HG03520 (cell line): Measurements from ENCODE around the gene GREB1.
A peak's percentile ranks its signal among the peaks of the same experiment; 100 is the strongest.

ENCODE experiments used
- ATAC-seq: cut with Tn5 transposase; IDR thresholded peaks from one replicate; pipeline ENCODE4 v1.9.1; 2021; ENCODE audit warnings: mild to moderate bottlenecking, moderate library complexity; ENCODE audit not compliant: unreplicated experiment

The GREB1 gene

DNA sequence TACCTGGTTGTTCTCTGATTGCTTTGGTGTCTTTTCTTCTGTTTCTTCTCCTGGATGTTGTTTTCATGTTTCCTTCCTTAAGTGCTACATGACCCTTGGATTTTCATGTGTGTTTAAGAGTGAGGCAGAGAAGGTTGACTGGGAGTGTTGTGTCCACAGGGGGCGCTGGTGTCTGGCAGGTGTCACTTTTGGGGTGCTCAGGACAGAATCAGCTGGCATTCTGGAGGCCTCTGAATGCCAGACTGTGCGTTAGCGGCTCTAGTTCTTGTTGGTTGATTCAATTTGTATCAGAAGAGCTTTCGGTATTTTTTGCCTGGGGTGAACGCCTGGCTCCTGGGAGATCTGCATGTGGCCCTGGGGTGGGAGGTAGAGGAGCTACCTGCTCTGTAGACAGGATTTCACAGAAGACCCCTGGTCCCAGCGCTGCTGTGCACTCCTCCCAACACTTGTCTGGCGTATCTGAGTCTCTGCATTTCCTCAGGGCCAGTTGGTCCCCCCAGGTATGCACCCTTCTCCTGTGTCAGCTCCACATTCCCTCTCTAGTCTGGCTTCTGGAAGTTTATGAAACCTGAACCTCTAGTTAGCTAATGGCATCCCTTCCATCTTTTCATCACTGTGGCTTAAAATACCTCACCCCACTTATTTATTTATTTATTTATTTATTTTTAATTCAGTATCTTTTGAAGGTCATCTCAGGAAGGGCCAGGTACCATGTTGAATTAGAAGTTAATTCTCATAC, 1.1 kb downstream of the GREB1 start:
- ATAC-seq, result no peak

DNA sequence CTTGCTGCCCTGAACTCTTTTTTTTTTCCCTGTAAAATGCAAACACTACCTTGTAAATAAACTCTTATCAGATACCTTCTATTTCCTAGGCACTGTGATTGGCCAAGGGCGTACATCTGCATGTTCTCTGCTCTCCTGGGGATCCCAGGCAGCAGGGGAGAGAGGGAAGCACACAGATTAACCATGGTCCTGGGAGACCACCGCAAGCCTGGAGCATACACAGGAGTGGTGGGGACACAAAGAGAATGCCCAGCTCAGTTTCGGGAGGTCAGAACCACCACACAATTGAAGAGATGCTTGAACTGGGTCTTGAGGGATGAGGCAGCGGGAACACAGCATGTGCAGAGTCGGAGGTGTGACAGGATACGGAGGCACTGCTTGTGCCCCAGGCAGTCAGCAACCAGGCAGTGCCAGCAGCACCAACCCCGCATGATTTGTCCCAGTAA, 2.1 kb downstream of the GREB1 start:
- no peak for ATAC-seq

GRCh38 chr2:11537951-11538350, 4.1 kb downstream of the GREB1 start:
- no peak for ATAC-seq

DNA sequence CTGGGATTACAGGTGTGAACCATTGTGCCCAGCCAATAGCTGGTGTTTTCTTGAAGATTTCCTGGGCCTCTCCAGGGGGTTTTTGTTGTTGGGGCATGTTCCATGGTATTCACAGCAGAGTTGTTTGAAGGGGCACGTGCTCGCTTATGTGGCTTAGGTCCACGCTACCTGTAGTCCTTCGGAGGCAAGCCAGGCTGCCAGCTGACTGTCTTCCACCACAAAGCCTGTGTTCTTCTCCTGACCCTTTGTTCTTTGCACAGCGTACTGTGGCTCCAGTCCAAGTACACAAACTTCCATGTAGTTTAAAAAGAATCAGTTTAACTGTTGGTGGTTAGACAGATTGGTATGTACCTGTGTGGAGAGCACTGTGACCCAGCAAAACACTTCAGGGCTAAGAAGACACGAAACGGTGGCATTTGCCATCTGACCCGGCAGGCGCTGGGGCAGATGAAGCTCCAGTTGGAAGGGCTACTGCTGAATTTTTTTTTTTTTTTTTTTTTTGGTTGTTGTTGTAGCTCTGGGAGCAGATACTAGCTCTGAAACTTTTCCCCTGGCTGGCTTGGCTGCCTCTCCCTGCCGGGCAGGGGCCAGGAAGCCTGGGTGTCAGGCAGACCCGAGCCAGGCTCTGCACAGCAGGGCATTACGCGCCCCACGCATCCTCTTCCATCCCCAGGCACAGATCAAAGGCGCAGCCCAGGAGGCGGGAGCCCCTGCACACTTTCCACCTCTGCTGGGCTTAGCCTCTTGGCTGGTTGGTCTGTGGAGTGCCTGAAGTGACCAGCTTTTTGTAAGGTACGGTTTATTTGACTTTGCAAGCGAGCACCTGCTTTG, 5.7 kb downstream of the GREB1 start:
- ATAC-seq, result no peak

DNA sequence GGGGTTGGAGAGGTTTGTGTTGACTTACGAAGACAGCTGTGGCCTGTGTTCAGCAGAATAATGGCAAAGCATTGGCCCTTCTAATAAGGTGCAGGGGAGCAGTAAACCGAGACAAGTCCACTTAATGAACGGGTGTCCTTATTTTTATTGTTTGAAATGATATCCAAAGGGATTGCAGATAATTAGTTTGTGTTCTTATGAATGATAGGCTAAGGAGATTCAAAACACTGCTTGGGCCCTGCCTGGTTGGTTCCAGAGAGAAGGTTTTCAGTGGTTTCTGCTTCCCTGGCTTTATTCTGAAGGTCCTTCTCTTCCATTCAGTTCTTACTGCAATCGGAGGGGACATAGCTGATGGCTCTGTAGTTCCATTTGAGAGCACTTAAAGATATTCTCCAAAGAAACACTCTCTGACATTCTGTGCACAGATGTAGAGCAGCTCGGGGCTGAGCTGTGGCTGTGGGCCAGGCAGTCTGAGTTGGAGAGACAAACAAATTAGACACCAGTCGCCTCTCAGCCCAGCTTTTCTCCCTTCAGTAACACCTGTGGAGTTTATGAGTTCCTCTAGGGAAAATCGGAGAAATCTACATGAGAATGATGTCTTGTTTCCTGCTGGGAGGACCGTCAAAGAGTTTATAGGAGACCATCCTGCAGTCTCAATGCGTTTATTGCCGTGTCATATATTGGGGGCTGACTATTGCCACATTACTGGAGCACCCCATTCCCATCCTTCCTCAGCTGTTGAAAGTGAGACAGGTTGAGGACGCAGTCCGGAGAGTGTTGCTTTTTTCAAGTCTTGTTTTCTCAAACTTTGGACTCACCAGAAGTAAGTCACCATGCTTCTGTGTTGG, 6.5 kb downstream of the GREB1 start:
- ATAC-seq, result no peak

DNA sequence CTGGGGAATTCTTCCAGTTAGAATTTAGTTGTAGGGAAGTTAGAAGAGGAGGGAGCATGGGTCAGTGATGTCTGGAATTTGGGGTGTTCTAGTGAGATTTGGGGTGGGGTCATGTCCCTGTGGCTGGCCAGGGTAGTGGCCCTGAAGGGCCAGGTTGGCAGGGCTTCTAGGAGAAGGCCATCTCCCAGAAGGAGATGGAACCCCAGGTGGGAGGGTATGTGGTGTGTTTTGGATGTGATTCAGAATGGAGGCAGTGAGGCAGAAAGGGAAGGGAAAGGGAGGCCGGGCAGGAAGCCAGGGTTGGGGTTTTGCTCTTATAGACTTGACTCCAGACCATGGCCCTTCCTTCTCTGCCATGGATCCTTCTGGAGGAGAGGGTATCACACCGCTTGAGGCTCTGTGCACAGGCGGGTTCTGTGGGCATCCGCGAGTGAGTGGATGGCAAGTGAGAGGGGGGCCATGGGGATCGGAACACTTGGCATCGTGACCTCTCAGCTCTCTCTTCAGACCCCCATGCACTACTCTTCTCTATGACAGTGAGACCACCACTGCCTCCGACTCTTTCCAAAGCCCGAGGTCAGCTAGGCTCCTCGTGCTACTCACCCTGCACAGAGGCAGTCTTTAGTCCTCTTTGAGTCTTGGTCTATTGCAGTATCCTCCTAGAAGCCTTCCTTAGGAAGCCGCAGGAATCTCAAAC, 7.3 kb downstream of the GREB1 start:
- no peak for ATAC-seq

DNA sequence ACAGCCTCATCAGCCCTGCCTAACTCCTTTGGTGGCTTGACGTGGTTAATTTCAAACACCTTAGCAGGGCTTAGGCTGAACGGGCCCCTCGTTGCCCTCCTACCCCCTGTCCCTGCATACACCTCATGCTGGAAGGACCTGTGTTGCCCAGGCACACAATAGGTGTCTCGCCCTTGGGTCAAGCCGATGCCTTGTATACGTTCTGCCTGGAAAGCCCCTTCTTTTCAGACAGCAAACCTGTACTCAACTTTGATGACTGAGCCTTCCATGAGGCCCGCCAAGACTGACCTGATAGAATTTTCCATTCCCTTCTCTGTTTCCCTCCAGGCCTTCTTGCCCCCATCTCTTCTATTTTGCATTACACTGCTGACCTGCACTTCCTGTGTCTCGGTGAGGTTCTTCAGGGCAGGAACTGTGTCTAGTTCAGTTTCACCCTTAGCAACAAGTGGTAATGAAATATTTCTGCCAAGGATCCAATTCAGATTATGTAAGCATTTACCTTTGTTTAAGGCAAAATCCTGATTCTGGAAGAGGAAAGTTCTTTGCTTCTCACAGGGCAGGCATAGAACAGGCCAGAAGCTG, 7.9 kb downstream of the GREB1 start:
- no peak for ATAC-seq

DNA sequence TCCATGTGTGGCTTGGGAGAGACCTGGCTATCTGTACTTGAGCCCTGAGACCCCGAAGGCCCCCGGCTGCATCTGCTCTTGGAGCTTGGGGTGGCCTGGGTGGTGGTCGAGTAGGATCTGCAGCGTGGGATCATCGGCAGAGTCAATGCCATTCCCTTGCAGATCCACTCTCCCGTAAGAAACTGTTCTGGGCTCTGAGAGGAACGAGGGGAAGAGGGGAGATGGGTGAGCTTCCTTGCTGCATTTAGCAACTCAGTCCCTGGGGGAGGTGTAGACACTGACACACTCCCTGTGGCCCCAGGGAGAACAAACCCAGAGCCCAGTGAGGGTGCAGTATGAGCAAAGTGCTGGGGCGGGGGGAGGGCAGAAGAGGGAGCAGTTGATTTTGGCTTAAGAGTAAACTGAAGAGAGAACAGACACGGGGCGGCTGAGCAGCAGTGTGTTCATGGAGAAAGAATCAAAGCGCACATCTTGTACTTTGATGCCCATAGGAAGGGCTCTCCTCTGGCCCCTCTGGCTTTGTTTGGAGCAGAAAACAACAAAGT, 8.5 kb downstream of the GREB1 start:
- no peak for ATAC-seq

DNA sequence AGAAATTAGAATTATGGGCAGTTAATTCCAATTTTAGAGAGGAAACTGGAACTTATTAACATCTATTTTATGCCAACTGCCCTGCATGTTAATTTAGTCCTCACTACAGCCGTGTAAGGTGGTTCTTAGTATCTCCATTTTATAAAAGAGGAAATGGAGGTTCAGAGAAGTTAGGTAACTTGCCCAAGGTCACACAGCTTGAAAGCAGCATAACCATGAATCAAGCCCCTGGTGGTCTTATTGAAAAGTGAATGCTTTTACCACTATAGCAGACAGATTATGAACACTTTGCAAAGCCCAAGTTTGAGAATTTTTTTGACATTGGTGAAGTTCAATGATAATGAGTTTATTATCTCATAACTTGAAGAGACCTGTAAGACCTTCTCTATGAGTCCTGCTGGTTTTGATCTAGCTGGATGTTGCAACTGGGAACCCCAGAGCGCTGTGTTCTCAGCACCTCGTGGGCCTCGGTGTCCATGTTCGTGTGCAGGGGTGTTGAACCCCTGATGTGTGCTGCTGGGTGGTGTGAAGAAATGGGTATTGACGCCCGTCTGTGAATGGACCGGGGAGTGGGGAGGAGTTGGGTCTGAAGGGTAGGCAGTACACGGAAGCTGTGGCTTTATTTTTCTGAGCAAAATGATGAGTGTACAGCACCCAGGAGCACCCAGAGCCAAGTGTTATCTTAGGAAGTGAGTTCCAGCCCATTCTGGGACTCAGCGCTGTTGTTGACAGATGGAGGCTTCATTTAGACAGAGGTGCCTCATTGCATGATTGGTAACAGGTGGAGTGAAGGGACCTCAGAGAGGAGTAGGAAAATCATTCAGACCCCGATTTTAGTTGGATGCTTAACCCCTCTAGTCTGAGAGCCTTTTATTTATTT, 9.7 kb downstream of the GREB1 start:
- no peak for ATAC-seq

GRCh38 chr2:11546072-11546471, 12.2 kb downstream of the GREB1 start:
- ATAC-seq, result no peak

DNA sequence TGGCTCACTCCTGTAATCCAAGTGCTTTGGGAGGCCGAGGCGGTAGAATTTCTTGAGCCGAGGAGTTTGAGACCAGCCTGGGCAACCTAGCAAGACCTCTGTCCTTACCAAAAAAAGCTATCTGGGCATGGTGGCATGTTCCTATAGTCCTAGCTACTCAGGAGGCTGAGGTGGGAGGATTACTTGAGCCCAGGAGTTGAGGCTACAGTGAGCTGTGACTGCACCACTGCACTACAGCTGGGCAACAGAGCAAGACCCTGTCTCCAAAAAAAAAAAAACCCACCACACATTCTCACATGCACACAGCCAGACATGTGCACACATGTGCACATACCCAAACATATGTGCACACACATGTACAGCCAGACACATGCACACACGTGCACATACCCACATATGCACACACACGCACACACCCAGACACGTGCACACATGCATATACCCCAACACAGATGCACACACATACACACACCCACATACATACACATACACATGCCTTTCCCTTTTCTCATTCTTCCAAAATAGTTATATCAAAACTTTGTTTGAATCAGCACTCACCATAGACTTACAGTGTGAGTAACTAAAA, 14.2 kb downstream of the GREB1 start:
- ATAC-seq, result no peak

DNA sequence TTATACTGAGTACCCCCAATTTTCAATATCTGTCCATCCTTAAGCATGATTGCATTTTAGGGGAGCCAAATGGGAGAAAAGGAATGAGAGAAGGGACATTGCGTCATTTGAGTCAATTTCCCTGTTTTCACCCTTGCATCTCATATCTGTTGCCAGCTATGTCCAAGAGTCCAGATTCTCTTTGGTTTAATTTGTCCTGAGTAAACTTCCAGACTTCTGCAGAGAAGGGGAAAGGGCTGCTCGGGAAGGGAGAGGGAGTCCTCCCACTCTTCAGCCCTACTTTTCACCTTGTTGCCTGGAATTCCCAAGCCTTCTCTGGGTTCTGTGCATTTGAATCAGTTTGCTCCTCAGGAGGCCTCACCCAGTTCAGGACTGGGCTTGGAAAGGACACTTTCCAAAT, 16.5 kb downstream of the GREB1 start:
- ATAC-seq, result no peak

DNA sequence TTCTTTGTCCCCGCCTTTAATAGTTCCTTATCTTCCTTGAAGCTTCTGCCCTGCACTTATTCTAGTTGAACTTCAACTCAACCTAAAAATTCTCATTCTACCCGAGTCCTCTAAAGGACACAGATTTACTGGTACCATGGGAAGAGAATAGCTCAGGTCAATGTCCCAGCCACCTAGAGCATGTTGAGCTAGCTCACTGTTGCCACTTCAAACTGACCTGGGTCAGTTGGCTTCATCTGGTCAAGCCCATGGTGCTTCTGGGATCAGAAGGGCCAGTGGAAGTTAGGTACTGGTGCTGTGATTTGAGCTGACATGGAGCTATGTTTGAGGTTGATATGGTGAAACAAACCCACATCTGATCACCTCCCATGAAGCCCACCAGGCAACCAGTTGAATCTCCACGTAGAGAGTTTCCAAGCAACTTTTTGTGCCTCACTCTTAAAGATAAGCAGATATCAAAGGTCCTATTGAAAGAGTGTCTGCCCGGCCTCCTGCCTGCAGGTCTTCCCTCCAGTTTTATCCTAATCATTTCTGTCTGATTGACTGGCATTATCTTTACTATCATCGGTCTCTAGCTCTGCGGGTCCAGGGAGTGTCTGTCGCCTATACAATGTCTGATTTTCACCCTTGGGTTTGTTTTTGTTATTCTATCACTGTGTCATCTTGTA, 17.2 kb downstream of the GREB1 start:
- no peak for ATAC-seq

DNA sequence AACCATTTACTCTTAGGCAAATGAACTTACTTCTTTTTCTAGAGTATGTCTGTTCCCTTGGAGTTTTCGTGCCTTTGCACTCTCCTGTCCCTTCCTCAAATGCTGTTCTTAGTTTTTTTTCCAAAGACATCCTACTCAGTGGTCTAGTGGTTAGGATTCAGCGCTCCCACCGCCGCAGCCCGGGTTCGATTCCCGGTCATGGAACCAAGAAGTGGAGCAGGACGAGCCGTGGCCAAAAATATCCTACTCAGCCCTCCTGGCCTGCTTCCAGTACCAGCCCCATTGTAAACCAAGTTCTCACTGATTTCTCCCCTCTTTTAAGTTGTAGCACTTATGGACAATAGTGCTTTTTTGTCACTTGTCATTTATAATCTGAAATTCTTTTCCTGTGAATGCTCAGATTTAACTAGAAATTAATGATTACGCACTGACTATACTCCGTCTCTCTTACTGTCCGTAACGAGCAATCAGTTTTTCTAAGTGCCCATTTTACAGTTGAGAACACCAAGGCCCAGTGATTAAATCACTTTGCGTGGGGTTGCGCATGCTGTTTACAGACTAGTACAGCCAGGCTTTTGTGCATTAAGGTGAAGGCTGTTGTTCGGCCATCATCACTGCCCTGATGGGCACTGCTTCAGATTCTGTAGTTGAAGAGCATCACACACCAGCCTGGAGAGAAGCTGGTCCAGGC, 17.9 kb downstream of the GREB1 start:
- no peak for ATAC-seq

DNA sequence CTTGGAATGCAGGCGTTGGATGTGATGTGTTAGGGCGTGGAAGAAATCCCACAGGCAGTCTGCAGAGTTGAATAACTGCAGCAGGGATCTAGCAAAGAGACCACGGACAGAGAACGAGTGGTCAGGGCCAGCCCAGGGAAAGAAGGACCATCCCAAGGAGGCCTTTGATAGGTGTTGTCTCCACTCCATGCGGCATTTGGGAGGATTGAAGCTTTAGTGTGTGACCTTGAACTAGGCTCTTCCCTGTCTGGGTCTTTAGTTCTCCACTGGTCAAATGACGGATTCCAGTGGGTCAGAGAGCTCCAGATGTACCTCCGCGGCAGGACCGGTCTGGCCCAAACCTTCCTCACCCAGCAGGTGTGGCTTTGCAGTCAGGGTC, 18.4 kb downstream of the GREB1 start:
- ATAC-seq, result no peak

DNA sequence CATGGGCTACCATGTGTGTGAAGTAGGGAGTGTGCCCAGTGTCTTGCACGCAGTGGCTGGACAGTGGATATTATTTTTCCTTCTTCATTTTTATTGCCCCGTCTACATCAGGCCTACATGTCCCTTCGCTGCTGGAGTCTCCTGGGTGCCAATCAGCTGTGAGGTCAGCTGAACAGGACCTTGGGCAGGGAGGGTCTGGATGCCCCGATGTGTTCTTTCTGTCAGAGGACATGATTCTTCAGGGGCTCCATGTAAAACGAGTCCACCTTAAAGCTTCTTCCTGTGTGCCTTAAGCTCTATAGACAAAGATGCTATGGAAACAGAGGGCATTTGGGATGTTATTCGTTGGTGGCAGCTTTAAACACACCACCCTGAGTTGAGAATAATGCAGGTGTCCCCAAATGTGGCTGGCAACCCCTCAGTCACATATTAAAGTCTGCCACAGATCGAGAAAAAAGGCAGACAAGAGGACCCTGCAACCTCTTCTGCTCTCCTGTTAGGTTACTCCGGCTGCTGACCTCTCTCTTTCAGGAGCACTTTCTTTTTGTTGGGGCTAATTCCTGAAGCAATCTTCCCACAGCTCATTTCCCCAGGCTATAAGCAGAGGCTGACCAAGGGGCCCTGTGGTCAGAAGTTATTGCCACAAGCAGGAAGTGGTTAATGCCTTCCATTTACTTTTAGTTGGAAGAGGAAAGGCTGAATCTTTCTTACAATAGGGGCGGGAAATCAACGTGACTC, 20.0 kb downstream of the GREB1 start:
- ATAC-seq, result no peak

DNA sequence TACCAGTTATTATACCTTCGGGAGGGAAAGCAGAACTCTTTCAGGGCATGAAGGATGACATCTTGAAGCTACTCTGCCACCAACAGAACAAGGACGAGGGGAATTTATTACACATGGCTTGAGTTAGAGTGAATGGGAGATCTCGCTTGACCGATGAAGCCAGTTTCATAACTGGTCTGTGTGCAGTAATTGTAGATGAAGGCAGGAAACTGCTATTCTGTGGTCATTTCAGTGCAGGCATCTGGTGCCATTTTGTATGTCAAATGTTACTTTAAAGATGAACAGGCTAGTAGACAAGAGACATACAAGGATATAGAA, 20.5 kb downstream of the GREB1 start:
- peak; percentile 48 for ATAC-seq
